ENCODE data around the gene HLX. TPM values are rescaled to one million over a fixed set of nuclear protein-coding genes. Genes with fewer than 3 reads are reported as not detected.

HLX gene
- total RNA-seq, 1 experiment from 2014 or later: 1.8 TPM

- CTCF ChIA-PET: no interaction called here
- no peak for TF ChIP-seq YY1 (IDR thresholded peaks at IDR 0.05; ENCODE audit: extremely low read depth, insufficient replicate concordance, low read depth, low read length)
- TF ChIP-seq CEBPB (IDR thresholded peaks at IDR 0.05; ENCODE audit: low read depth): no peak
- no TSS peak for BruUV-seq (replicated peaks)
- Histone ChIP-seq H3K4me1 (ENCODE audit: control insufficient read depth in 1 of 2, insufficient read depth in 2 of 2, low read length in 2 of 2) (no peaks in the 10 kb centered on the region), H2AFZ (ENCODE audit: low read depth, low read length, poor library complexity, severe bottlenecking) (no peak overlapping the region), H3K4me2 (ENCODE audit: low read length) (no peak overlapping the region), H3K27ac (ENCODE audit: low read depth, low read length) (no peak overlapping the region), H3K4me3 (replicated peaks in 1 of 2; ENCODE audit: low read depth in 1 of 2, low read length in 2 of 2) (no peak overlapping the region), H3K27me3 (ENCODE audit: insufficient read depth, low read length) (no peaks in the 10 kb centered on the region), H3K9ac (ENCODE audit: low read length) (no peak overlapping the region), H4K20me1 (ENCODE audit: insufficient read depth) (no peaks in the 10 kb centered on the region), H3K79me2 (ENCODE audit: insufficient read depth, low read length) (no peaks in the 10 kb centered on the region), H3K36me3 (ENCODE audit: control insufficient read depth in 1 of 2, insufficient read depth in 2 of 2, low read length in 2 of 2) (no peaks in the 10 kb centered on the region), H3K9me2 (ENCODE audit: insufficient read depth) (no peaks in the 10 kb centered on the region), H3K9me3 (ENCODE audit: control insufficient read depth in 1 of 2, insufficient read depth in 1 of 2, low read depth in 1 of 2, low read length in 2 of 2) (no peaks in the 10 kb centered on the region)
- DNase-seq (ENCODE audit: low read depth, low spot score) (no peak), ATAC-seq (no peak)
- POLR2A ChIA-PET: no interaction called here
- intact Hi-C loops (cut with micrococcal nuclease): no loop called here
- RAD21 ChIA-PET (ENCODE audit: low non-redundant PET in 1 of 2, low total read pairs in 2 of 2, uncharacterized antibody in 2 of 2, unreplicated experiment in 2 of 2): no interaction called here
These were observed 41.7 kb downstream of the HLX start for GRCh38 chr1:220920967-220921366.

- TF ChIP-seq ZBTB33 (IDR thresholded peaks at IDR 0.05; ENCODE audit: extremely low read depth, insufficient replicate concordance, low read length): no peak
- TF ChIP-seq FOSL1 (IDR thresholded peaks at IDR 0.05; ENCODE audit: low read depth): no peak
- no peak for TF ChIP-seq MAX (IDR thresholded peaks at IDR 0.05)
- TF ChIP-seq REST (IDR thresholded peaks at IDR 0.05; ENCODE audit: low read depth): no peak
- TF ChIP-seq JUND (IDR thresholded peaks at IDR 0.05): no peak
- TF ChIP-seq TCF7L2 (IDR thresholded peaks at IDR 0.05; ENCODE audit: borderline replicate concordance, extremely low read depth, insufficient read depth, insufficient read length): no peak
- TF ChIP-seq CBX3 (IDR thresholded peaks at IDR 0.05; ENCODE audit: low read depth): no peak
- TF ChIP-seq ATF3 (IDR thresholded peaks at IDR 0.05): no peak
- POLR2A ChIA-PET: no interaction called here
- CTCF ChIA-PET: no interaction called here
- no peak for DNase-seq (ENCODE audit: low read depth, low spot score)
- no peak for ATAC-seq
- Histone ChIP-seq H3K9ac (ENCODE audit: low read length) (no peak overlapping the region), H3K27me3 (ENCODE audit: insufficient read depth, low read length) (no peaks in the 10 kb centered on the region), H3K36me3 (ENCODE audit: control insufficient read depth in 1 of 2, insufficient read depth in 2 of 2, low read length in 2 of 2) (no peaks in the 10 kb centered on the region), H3K79me2 (ENCODE audit: insufficient read depth, low read length) (no peaks in the 10 kb centered on the region), H3K4me2 (ENCODE audit: low read length) (no peak overlapping the region), H3K9me2 (ENCODE audit: insufficient read depth) (no peaks in the 10 kb centered on the region), H4K20me1 (ENCODE audit: insufficient read depth) (no peaks in the 10 kb centered on the region), H3K27ac (ENCODE audit: low read depth, low read length) (no peak overlapping the region), H3K9me3 (ENCODE audit: control insufficient read depth in 1 of 2, insufficient read depth in 1 of 2, low read depth in 1 of 2, low read length in 2 of 2) (no peaks in the 10 kb centered on the region), H2AFZ (ENCODE audit: low read depth, low read length, poor library complexity, severe bottlenecking) (no peak overlapping the region), H3K4me3 (replicated peaks in 1 of 2; ENCODE audit: low read depth in 1 of 2, low read length in 2 of 2) (no peak overlapping the region), H3K4me1 (ENCODE audit: control insufficient read depth in 1 of 2, insufficient read depth in 2 of 2, low read length in 2 of 2) (no peaks in the 10 kb centered on the region)
- no TSS peak for BruUV-seq (replicated peaks)
- intact Hi-C loops (cut with micrococcal nuclease): no loop called here
- RAD21 ChIA-PET (ENCODE audit: low non-redundant PET in 1 of 2, low total read pairs in 2 of 2, uncharacterized antibody in 2 of 2, unreplicated experiment in 2 of 2): no interaction called here
These were observed 42.3 kb downstream of the HLX start for GRCh38 chr1:220921498-220921897.

All from HCT116 (cell line).